Tibial artery (tissue), 4 donors: Measurements from ENCODE around the gene KIF12.

Source experiments
- DNase-seq, 2 donors: peaks; one replicate each; pipeline ENCODE4 v3.0.0-alpha.2; 2019
- H3K27ac ChIP-seq, 2 donors: fragments of 200-600 bp; sonication (generic) in 1 of 2; 1 replicate in 1 of 2; 2 replicates in 1 of 2; pipeline ENCODE4 v1.5.1; 2018 to 2019; ENCODE audit warnings: mild to moderate bottlenecking in 1 of 2
- H3K27me3 ChIP-seq, 2 donors: fragments of 200-600 bp; sonication (generic) in 1 of 2; one replicate each; pipeline versions ENCODE4 v1.5.1 to v1.6.0; 2016 to 2019
- H3K36me3 ChIP-seq, 3 donors: fragments of 200-600 bp; sonication (generic) in 2 of 3; one replicate each; pipeline ENCODE4 v1.5.1; 2016 to 2019; ENCODE audit warnings: mild to moderate bottlenecking in 2 of 3
- H3K4me1 ChIP-seq, 4 donors: fragments of 200-600 bp; sonication (generic) in 2 of 4; 1 replicate in 3 of 4; 2 replicates in 1 of 4; pipeline ENCODE4 v1.5.1; 2016 to 2019
- H3K4me3 ChIP-seq, 2 donors: fragments of 200-600 bp; sonication (generic) in 1 of 2; 1 replicate in 1 of 2; 2 replicates in 1 of 2; pipeline ENCODE4 v1.5.1; 2018 to 2019; ENCODE audit warnings: mild to moderate bottlenecking in 2 of 2
- H3K9me3 ChIP-seq, 3 donors: fragments of 200-600 bp; sonication (generic) in 1 of 3; one replicate each; pipeline ENCODE4 v1.5.1; 2016 to 2019
- CTCF ChIP-seq, 2 experiments: fragments of 200-600 bp in 1 of 2; fragments of 450-650 bp in 1 of 2; IDR thresholded peaks; one replicate each; pipeline ENCODE4 v1.5.1; 2017 to 2019; ENCODE audit warnings: antibody characterized with exemption in 2 of 2, mild to moderate bottlenecking in 1 of 2, moderate library complexity in 1 of 2
- intact Hi-C: fragments of 100-400 bp; cut with DNase I; formaldehyde crosslinking; loops from one replicate; pipeline ENCODE4 v1.15.0; 2023; ENCODE audit warnings: low total_unique reads

KIF12 gene

GRCh38 chr9:114076237-114077161, 22.6 kb downstream of the KIF12 start:
- DNase-seq = peak in 1 of 2 donors; percentile 28
- Histone ChIP-seq H3K9me3 (no peaks in the 10 kb centered on the region), H3K4me1 (peaks cover 0 to 24% (median 14%) of the 10 kb centered on the region in 4 donors), H3K27me3 (no peaks in the 10 kb centered on the region), H3K27ac (no peak overlapping the region), H3K36me3 (no peaks in the 10 kb centered on the region), H3K4me3 (no peak overlapping the region)
- no peak for TF ChIP-seq CTCF (IDR thresholded peaks at IDR 0.05)
- intact Hi-C loops = no loop called here

- intact Hi-C loops = no loop called here
- no peak for DNase-seq
- Histone ChIP-seq H3K27me3 (no peaks in the 10 kb centered on the region), H3K36me3 (no peaks in the 10 kb centered on the region), H3K4me3 (no peak overlapping the region), H3K27ac (no peak overlapping the region), H3K9me3 (no peaks in the 10 kb centered on the region), H3K4me1 (peaks cover 0 to 31% (median 16%) of the 10 kb centered on the region in 4 donors)
- TF ChIP-seq CTCF (IDR thresholded peaks at IDR 0.05) = no peak
Observed at GRCh38 chr9:114075602-114076001, 23.5 kb downstream of the KIF12 start.

GRCh38 chr9:114072184-114073140, 26.6 kb downstream of the KIF12 start:
- intact Hi-C loops = no loop called here
- no peaks in the 10 kb centered on the region for H3K9me3 ChIP-seq
- H3K4me3 ChIP-seq = no peak overlapping the region
- H3K27ac ChIP-seq = peak overlapping the region; percentile 52 to 74
- peak; percentile 70 to 91 for DNase-seq
- no peaks in the 10 kb centered on the region for H3K36me3 ChIP-seq
- no peak for TF ChIP-seq CTCF (IDR thresholded peaks at IDR 0.05)
- no peaks in the 10 kb centered on the region for H3K27me3 ChIP-seq
- H3K4me1 ChIP-seq = peaks cover 0 to 24% (median 16%) of the 10 kb centered on the region in 4 donors

- Histone ChIP-seq H3K27ac (no peak overlapping the region), H3K36me3 (no peaks in the 10 kb centered on the region), H3K27me3 (no peaks in the 10 kb centered on the region), H3K9me3 (no peaks in the 10 kb centered on the region), H3K4me3 (no peak overlapping the region), H3K4me1 (peaks cover 0 to 24% (median 16%) of the 10 kb centered on the region in 4 donors)
- peak in 1 of 2 donors; percentile 59 for DNase-seq
- no peak for TF ChIP-seq CTCF (IDR thresholded peaks at IDR 0.05)
- intact Hi-C loops = no loop called here
Observed at GRCh38 chr9:114071197-114071795, 27.8 kb downstream of the KIF12 start.
